SKM-1 treated with dmso at 0.1 percent for 144 hours (cell line): Measurements from ENCODE around the gene PRDM16.

Experiments used
- DNase-seq: peaks from one replicate; lab custom pipeline; 2025; ENCODE audit not compliant: unreplicated experiment; lab: John Stamatoyannopoulos, UW

Gene PRDM16

DNA sequence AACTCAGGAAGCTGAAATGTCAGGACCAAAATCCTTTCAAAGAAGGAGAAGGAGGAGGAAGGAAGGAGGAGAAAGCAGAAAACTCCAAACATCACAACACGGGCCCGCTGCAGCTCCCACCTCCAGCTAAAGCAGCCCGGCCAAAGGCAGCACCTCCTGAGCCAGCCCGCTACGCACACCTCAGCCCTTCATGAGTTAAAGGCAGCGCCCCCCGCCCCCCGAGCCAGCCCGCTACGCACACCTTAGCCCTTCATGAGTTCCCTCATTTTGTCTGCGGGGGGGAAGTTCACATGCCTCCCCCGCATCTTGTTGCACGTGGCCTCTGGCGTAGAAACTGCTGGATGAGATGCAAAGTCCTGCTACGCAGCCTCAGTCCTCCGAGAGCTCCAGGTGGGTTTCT lies 294.8 kb downstream of the PRDM16 start:
- no peak for DNase-seq

DNA sequence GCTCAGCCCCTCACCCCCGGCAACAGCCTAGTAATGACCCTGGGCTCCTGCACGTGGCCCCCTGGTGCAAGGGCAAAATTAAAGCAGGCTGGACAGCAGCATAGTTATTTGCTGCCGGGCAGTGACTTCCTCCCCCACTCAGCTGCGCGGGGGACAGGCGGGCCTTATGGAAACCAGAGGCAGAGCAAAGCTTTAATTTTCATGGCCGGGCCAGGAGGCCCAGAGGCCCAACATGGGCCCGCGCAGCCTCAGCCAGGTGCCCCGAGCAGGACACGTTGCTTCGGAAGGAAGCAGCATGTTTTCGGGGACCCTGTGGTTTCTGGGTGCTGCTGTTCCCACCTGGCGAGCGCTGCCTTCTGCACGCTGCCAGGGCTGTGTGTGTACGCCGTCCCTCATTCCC lies 295.5 kb downstream of the PRDM16 start:
- no peak for DNase-seq

DNA sequence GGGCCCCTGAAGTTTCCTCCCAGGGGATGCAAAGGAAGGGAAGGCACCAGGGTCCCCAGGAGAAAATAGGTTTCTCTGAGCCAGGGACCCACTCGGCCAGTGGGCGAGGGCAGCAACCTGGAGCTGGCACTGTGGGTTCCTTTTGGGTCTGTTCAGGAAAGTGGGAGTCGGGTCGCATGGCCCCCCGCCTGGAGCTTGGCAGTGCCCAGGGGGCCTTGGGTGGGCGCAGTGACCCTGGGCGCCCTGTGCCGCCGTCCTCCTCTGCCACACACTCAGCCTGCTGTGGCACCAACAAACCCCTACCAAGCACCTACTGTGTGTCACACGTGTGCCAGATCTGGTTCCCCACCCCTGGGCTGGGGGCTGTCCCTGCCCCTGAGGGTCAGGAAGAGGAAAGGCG lies 296.0 kb downstream of the PRDM16 start:
- no peak for DNase-seq

DNA sequence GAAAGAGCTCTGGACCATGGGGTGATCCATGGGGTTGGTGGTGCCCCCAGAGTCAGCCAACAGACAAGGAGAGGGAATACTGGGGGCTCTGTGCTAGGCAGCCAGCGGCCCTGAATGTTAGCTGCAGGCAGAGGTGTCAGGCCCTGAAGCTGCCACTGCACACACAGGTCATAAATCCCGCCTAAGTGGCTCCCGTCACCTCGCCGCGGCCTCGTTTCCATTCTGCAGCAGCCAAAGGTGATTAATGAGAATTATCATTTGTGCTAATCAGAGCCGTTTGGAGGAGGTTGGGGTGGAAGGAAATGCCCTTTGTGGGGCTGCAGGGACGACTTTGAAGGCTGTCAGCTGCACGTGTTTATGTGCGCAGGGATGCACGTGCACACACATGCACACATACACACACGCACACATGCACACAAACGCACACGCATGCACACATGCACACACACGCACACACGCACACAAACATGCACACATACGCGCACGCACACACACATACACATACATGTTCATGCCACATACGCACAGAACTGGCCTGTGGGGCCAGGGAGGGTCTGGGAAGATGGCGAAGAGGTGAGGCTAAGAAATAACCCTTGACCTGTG lies 296.6 kb downstream of the PRDM16 start:
- DNase-seq = no peak

DNA sequence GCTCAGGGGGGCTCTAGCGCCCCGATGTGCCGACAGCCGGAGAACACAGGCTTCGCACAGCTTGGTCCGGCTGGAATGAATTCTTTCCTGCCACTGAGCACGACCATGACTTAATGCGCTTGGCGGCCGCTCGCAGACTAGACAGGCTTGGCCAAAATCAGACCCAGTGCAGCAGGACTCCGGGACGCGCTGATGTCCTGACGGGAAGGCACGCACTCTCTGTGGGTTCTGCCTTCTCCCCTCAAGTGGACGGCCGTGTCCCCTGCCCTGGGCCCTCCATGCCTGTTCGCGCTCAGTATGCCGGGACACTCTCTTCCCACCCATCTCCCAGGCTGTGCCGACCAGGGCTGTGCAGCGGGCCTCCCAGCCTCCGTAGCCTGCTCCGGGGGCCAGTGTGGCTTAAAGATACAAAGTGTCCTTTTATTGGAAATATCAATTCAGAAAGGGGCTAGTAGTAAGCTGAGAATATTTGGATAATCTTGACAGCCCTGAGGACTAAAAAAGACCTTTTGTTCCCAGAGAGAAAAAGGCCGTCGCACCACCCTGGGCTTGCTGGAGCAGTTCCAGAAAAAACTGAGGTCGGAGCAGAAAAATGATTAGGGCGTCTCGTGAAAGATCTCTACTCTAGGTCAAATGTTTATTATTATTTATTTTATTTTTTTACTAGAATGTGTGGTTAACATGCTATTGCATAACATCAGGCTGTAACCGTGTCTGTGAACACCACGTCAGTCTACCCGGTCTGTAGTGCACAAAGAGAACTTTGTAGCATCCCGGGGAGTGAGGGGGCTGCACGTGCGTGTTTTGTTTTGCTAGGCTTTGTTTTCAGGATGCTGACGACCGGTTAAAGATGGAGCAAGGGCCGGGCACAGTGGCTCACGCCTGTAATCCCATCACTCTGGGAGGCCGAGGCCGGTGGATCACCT lies 297.4 kb downstream of the PRDM16 start:
- no peak for DNase-seq

DNA sequence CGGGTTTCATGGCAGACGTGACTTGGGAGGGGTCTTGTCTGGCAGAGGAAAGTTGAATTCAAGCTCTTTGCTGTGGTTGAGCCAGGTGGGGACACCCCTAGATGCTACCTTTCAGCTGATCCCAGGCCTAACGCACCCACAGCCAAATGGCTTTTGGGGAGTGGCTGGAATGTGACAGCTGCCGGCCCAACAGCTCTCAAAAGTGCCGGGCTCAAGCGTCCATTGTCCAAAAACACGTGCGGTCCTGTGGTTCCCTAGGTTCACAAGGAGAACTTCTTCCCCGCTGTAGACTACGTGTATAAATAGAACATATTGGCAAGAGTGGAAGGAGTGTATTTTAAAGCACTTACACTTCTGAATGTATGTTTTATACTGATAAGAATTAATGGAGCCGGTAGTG lies 298.4 kb downstream of the PRDM16 start:
- DNase-seq = no peak

DNA sequence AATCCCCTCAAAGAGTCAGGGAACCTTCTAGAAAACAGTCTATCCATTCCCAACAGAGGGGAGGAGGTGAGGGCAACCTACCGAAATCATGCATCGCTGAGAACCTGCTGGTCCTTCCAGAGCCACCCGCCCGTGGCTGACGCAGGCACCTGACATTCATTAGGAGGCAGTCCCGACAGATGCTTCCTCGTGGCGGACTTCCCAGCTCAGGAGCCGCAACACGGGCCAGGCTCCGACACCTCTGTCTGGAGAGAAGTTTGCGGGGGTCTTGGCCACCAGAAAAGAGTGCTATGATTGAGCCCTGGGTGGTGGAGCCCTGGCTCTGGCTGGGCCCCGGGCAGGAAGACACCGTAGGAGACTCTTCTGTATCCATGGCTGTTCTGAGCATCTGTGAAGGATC lies 299.1 kb downstream of the PRDM16 start:
- no peak for DNase-seq

DNA sequence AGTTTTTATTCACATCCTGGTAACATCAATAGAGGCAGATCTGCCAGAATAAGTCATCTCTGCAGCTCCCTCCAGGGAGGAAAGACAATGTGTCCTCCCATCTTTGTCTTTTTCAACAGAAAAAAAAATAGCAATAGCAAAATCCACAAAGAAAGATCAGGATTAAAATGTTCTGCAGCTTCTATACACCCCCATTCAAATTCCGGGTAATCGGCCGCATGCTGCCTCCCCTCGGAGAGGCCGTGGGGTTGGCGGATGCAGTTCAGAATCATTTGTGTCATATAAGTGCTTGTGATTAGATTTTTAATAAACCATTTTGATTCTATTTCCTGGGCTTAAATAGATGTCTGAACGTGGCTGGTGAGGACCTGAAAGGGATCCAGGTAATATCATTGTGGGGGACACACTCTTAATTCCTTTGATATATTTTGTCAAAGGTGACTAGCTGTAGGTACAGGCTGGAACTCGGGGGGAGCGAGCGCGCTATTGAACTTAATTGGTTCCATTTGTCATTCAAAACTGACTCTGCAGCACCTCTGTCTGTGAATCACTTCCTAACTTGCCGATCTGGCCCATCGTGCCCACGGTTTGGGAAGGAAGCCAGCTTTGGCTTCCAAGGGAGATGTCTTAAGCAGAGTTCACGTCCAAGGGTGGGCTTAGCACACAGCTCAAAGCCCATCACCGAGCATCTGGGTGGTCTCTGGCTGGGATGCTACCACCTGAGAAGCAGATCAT lies 299.9 kb downstream of the PRDM16 start:
- no peak for DNase-seq

DNA sequence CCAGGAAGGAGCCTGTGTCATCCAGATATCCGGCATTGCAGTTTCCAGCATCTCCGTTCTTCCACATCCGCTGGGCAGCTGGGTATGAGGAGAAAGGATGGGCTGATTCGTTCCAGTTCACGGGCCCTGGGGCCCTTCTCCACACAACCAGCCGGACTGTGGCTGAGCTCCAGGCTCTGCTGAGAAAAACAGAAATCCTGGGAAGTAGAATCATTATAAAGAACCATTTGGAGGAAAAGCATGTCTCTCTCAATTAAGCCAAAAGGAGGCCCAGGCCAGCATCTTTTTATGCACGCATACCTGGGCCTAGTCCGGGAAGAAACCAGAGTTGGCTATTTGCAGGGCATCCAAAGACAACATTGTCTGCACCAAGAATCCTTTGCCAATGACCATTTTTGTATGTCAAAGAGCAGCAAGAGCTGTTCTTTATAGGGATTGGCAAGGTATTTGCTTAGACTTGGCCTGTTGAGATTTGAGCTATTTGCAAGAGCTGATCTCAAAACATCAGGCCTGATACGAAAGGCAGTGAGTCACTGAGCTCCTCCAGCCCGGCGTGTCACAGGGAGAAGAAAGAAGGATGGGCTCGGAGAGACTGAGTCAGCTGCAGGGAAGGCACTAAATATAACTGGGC lies 300.6 kb downstream of the PRDM16 start:
- DNase-seq = no peak

DNA sequence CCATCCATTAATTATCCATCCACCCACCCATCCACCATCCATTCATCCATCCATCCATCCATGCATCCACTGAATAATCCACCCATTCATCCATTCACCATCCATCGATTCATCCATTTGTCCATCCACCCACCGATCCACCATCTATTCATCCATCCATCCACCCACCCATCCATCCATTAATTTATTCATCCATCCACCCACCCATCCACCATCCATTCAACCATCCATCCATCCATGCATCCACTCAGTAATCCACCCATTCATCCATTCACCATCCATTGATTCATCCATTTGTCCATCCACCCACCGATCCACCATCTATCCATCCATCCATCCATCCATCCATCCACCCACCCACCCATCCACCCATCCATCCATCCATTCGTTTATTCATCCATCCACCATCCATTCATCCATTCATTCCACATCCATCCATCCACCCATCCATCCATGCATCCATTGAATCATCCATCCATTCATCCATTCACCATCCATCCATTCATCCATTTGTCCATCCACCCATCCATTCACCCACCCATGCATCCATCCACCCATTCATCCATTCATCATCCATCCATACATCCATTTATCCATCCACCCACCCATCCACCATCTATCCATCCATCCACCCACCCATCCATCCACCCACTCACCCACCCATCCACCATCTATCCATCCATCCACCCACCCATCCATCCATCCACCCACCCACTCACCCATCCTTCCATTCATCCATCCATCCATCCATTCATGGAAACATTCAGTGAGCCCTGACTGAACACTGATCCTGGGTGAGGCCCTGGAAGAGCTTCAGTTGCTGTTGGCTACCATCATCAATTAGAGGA lies 302.1 kb downstream of the PRDM16 start:
- no peak for DNase-seq

DNA sequence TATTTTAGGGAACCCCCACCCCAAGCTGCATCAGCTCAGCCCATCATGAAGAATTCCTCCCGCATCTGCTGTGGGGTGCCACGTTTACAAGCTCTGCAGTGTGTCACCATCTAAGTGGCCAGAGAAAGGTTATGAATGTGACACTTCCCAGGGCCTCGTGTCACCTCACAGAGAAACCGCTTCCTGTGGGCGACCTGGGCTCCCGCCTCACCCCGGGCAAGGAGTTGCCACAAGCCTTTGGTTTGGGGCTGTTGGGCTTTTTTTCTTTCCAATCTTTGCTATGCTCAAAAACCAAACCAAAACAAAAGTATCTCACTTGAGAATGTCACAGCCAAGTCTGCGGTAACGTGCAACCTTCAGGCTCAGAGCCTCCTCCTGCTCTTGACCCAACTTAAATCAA lies 303.3 kb downstream of the PRDM16 start:
- DNase-seq = no peak

DNA sequence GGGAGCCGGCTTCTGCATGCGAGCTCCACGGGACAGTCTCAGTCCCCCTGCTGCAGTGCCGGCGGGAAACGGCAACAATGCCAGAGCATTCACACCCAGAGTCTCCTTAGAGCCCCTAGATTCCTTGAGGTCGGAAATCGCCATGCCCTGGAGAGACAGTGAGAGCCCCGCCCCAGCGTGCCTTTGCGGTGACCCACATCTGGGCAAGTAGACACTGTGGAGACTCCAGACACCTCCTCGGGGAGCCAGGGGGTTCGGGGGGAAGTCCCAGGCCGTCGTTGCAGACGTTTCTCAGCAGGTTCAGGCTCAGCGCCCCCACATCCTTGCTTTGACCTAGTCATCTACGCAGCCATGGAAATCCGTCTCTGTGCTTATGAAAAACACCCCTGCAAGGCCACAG lies 304.2 kb downstream of the PRDM16 start:
- no peak for DNase-seq

DNA sequence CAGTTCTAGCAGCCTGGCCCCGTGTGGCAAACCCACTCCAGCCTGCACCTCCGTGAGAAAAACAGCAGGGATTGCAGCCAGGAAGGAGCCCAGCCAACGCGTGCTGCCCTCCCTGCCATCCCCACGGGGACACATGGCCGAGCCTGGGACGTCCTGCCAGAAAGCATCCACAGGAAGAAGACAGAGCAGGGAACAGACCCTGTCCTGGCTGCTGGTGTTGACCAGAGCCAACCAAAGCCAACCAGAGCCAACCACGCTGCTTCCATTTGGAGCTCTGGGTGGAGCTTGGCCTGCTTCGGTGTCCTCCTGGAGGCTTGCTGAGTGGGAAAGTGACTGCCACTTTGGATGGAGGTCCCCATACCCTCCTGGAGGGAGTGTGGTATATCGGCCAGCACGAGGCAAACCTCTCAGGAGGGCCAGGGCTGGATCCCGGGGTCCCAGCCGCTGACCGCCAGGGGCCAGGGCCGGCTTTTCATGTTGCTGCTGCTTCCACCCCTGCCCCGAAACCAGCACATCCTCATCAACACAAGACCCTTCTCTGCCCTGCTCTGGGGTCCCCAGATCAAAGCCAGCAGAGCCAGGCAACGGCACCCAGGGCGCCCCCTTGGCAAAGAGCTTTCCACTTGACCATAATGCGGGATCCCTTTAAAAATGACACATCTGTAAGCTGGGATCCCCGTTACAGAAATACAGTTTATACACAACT lies 304.9 kb downstream of the PRDM16 start:
- DNase-seq = no peak

DNA sequence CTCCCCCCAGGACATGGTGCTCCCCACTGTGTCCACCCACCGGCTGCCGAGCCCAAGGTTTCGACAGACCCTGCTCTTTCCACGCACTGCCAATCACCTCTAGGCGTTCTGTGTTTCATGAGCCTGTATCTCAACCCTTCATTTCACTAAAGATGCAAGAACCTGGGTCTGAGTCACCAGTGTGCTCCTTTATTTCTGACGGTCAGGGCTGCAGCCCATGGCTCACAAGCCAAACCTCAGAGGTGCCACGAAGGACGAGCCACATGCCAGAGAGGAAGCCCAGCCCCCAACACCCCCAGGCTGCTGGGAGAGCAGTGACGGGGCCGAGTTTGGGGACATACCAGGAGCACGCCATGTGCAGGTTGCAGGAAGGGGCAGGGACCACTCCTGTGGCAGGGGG lies 306.2 kb downstream of the PRDM16 start:
- no peak for DNase-seq

DNA sequence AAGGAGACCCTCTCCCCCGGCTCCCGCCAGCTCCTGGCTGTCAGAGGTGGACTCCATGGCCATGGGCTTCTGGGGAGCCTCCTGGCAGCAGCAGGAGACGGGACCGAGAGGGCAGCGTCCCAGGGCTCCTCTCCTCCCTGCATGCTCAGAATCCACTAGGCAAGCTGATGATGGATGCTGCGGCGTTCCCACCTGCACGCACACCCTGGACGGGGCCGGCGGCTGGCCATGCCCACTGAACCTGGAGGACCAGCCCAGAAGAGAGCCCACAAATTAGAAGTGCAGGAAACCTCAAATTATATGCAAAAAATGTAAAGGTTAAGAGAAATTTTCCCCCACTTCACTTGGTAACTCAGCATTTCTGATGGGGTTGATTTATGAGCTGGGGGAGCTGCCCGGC lies 308.2 kb downstream of the PRDM16 start:
- no peak for DNase-seq

DNA sequence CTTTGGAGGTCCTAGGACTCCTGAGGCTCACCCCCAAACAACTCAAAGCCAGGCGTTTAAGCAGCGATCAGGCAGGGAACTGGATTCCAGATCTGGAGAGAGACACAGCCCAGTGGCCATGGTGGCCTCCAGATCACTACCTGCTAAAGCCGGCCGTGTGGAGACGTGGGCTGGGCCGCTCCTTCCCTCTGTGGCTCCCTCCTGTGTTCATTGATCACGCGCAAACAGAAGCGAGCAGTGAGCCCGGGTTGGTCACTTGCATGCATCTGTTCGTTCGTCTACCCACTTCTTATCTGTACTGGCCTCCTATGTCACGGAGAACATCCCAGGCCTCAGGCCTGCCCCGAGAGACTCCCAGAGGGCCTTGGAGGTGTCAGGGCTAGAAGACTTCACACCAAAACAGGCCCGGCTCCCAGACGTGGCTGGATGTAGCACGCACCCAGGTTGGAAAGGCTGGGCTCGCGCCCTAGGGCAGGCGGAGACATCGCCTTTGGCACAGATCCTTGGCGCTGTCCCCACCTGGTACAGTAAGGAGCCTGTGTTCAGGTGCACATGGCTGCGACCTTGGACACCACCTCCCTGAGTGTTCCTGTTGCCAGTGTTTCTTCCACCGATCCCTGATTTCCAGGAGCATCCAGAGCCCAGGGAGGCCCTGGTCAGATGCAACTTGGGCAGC lies 308.7 kb downstream of the PRDM16 start:
- DNase-seq = no peak

DNA sequence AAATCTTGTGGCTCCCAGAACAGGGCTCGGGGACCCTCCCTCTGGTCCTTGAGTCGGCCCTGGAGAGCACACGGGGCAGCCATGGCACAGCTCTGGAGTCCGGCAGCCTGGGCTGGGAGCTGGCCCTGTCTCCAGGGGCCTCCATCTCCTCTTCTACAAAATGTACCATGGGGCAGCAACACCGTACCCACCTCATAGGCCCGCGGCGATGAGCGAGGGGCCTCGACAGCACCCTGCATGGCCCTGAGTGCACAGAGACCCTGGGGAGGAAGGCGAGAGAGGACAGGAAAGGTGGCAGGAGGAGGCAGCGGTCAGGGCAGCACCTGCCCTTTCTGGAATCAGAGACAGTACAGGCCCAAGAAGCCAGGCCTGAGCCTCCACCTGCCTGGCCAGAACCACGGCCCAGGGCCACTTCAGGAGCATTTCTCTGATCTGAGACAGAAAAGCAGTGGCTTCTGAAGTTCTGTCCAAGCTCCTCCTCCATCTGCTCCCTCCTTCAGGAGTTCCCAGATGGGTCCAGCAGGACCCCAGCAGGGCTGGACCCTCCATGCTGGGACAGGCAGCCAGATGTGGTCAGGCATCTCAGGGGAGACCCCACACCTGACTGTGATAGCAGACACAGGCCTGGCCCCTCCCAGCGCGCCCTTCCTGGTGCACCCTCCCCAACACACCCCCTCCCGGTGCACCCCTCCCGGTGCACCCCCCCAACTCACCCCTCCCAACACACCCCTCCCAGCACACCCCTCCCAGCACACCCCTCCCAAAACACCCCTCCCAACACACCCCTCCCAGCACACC lies 309.6 kb downstream of the PRDM16 start:
- no peak for DNase-seq

DNA sequence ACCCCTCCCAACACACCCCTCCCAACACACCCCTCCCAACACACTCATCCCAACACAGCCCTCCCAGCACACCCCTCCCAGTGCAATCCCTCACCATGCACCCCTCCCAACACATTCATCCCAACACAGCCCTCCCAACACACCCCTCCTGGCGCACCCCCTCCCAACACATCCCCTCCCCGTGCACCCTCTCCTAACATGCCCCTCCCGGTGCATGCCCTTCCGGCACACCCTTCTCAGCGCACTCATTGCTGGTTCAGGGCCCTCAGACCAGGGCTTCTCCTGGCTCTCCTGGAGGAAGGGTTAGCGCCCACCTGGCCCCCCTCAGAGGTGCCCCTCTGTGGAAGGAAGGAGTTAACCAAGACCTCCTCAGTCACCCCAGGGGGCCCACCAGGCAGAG lies 310.9 kb downstream of the PRDM16 start:
- DNase-seq = no peak

DNA sequence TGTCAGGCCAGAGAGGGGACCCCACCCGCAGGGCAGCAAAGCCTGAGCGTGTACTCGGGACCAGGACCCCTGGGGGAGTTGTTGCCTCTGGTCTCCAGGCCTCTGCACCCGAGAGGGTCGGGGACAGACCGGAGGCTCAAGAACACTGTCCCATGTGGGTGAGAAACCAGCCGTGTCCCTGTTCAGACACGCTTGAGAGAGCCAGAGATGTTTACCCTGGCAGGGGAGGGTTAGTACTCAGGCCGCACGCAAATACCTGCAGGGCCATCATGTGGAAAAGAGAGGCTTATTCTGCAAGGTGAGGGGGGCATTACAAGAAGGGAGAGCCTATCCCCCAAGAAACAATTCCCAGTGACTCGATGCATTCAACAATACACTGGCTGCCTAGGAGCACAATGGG lies 311.5 kb downstream of the PRDM16 start:
- no peak for DNase-seq
